Large intestine (tissue), 12 donors: ENCODE measurements around the gene XRN1. TPM values are rescaled to one million over a fixed set of nuclear protein-coding genes. Genes with fewer than 3 reads are reported as not detected.

Source experiments
- DNase-seq, 2 donors: peaks; one replicate each; pipeline versions ENCODE4 v3.0.0 to v3.0.0-alpha.2; 2013
- H3K27ac ChIP-seq: one replicate; pipeline ENCODE4 v1.5.1; 2013; ENCODE audit warnings: low read length
- H3K27me3 ChIP-seq: 2 replicates; pipeline ENCODE4 v1.6.1; 2013; ENCODE audit warnings: low read length; ENCODE audit not compliant: control insufficient read depth, insufficient read depth
- H3K36me3 ChIP-seq: 2 replicates; pipeline ENCODE4 v1.6.1; 2013; ENCODE audit warnings: low read length; ENCODE audit not compliant: control insufficient read depth, insufficient read depth
- H3K4me1 ChIP-seq: one replicate; pipeline ENCODE4 v1.6.1; 2013; ENCODE audit warnings: low read length; ENCODE audit not compliant: control insufficient read depth, insufficient read depth
- H3K4me3 ChIP-seq: one replicate; pipeline ENCODE4 v1.5.1; 2013; ENCODE audit warnings: low read length
- H3K9me3 ChIP-seq: one replicate; pipeline ENCODE4 v1.6.1; 2013; ENCODE audit warnings: mild to moderate bottlenecking, low read depth, low read length, moderate library complexity; ENCODE audit not compliant: control insufficient read depth
- WGBS: methylation state at CpG from one replicate; pipeline ENCODE4 v1.1.5; 2013; ENCODE audit warnings: low lambda C conversion rate; ENCODE audit not compliant: insufficient coverage; 5-methylcytosine and 5-hydroxymethylcytosine counted together
- long read RNA-seq, 11 donors: transcript quantifications; one replicate each; lab custom pipeline, GENCODE V29; 2026
- polyA plus RNA-seq: library from polyadenylated mRNA; unstranded; fragments of 120-200 nt; gene quantifications from one replicate; pipeline ENCODE4 v1.2.1, GENCODE V29; 2013

Gene XRN1
- 36.5 TPM for polyA plus RNA-seq
- long read RNA-seq, donor 1, partial matches to known transcripts, result 0 of 2 reads
- long read RNA-seq, donor 1, other reads (novel, unspliced or antisense), result 0 of 2 reads
- long read RNA-seq, donor 2, result 0 reads
- long read RNA-seq, donor 3, result 0 reads
- long read RNA-seq, donor 4, result 0 reads
- long read RNA-seq, donor 5, result 0 reads
- long read RNA-seq, donor 6, partial matches to known transcripts, result 5 of 8 reads
- long read RNA-seq, donor 6, other reads (novel, unspliced or antisense), result 0 of 8 reads
- long read RNA-seq, donor 7, partial matches to known transcripts, result 0 of 1 reads
- long read RNA-seq, donor 7, other reads (novel, unspliced or antisense), result 0 of 1 reads
- long read RNA-seq, donor 8, partial matches to known transcripts, result 7 of 8 reads
- long read RNA-seq, donor 8, other reads (novel, unspliced or antisense), result 0 of 8 reads
- long read RNA-seq, donor 9, partial matches to known transcripts, result 0 of 1 reads
- long read RNA-seq, donor 9, other reads (novel, unspliced or antisense), result 0 of 1 reads
- long read RNA-seq, donor 10, partial matches to known transcripts, result 6 of 7 reads
- long read RNA-seq, donor 10, other reads (novel, unspliced or antisense), result 0 of 7 reads
- long read RNA-seq, donor 11, partial matches to known transcripts, result 9 of 9 reads
- long read RNA-seq, donor 11, other reads (novel, unspliced or antisense), result 0 of 9 reads

GRCh38 chr3:142447852-142448823 lies at the start of gene XRN1:
Gene XRN1, minus strand, starts transcription at chr3:142448037. Its CDS starts 93 bp downstream, at chr3:142447944.
- H3K27me3 ChIP-seq, result no peaks in the 10 kb centered on the region
- H3K9me3 ChIP-seq, result no peaks in the 10 kb centered on the region
- peak within 1 kb of the TSS; percentile 96 for H3K27ac ChIP-seq
- H3K36me3 ChIP-seq, result peaks cover 14% of the 10 kb centered on the region
- DNase-seq, result peak; percentile 94 to 96
- H3K4me3 ChIP-seq, result peak within 1 kb of the TSS; percentile 78
- no peaks in the 10 kb centered on the region for H3K4me1 ChIP-seq
- WGBS, result 18% methylated on average over 10 of the region's 52 CpGs

GRCh38 chr3:142495103-142495502 lies 47.3 kb upstream of the XRN1 start:
- no peaks in the 10 kb centered on the region for H3K27me3 ChIP-seq
- no peak overlapping the region for H3K4me3 ChIP-seq
- no peaks in the 10 kb centered on the region for H3K4me1 ChIP-seq
- DNase-seq, result no peak
- WGBS, result no CpG with 5 or more reads among the region's 3 CpGs
- H3K9me3 ChIP-seq, result no peaks in the 10 kb centered on the region
- H3K36me3 ChIP-seq, result peaks cover 28% of the 10 kb centered on the region
- H3K27ac ChIP-seq, result no peak overlapping the region

GRCh38 chr3:142492184-142492583 lies 44.3 kb upstream of the XRN1 start:
- H3K27me3 ChIP-seq, result no peaks in the 10 kb centered on the region
- H3K36me3 ChIP-seq, result peaks cover 36% of the 10 kb centered on the region
- no peak for DNase-seq
- H3K4me3 ChIP-seq, result no peak overlapping the region
- 93% methylated on average over 1 of the region's 2 CpGs for WGBS
- H3K4me1 ChIP-seq, result no peaks in the 10 kb centered on the region
- no peaks in the 10 kb centered on the region for H3K9me3 ChIP-seq
- no peak overlapping the region for H3K27ac ChIP-seq

GRCh38 chr3:142489572-142490323 lies 41.9 kb upstream of the XRN1 start:
- H3K4me1 ChIP-seq, result no peaks in the 10 kb centered on the region
- H3K27ac ChIP-seq, result no peak overlapping the region
- 100% methylated on average over 1 of the region's 5 CpGs for WGBS
- peaks cover 33% of the 10 kb centered on the region for H3K36me3 ChIP-seq
- no peak for DNase-seq
- no peaks in the 10 kb centered on the region for H3K9me3 ChIP-seq
- no peaks in the 10 kb centered on the region for H3K27me3 ChIP-seq
- no peak overlapping the region for H3K4me3 ChIP-seq

GRCh38 chr3:142484912-142485435 lies 37.1 kb upstream of the XRN1 start:
- H3K9me3 ChIP-seq, result peaks cover 22% of the 10 kb centered on the region
- H3K27me3 ChIP-seq, result no peaks in the 10 kb centered on the region
- no peak overlapping the region for H3K27ac ChIP-seq
- 100% methylated on average over 2 of the region's 4 CpGs for WGBS
- no peak for DNase-seq
- H3K4me1 ChIP-seq, result no peaks in the 10 kb centered on the region
- H3K4me3 ChIP-seq, result no peak overlapping the region
- peaks cover 39% of the 10 kb centered on the region for H3K36me3 ChIP-seq

GRCh38 chr3:142481196-142481595 lies 33.4 kb upstream of the XRN1 start:
- H3K27ac ChIP-seq, result no peak overlapping the region
- no peak for DNase-seq
- no peaks in the 10 kb centered on the region for H3K27me3 ChIP-seq
- H3K4me3 ChIP-seq, result no peak overlapping the region
- H3K9me3 ChIP-seq, result peaks cover 22% of the 10 kb centered on the region
- no CpG with 5 or more reads among the region's 2 CpGs for WGBS
- peaks cover 23% of the 10 kb centered on the region for H3K36me3 ChIP-seq
- H3K4me1 ChIP-seq, result no peaks in the 10 kb centered on the region

- 92% methylated on average over 4 of the region's 4 CpGs for WGBS
- peaks cover 7% of the 10 kb centered on the region for H3K9me3 ChIP-seq
- no peaks in the 10 kb centered on the region for H3K36me3 ChIP-seq
- no peak overlapping the region for H3K27ac ChIP-seq
- H3K27me3 ChIP-seq, result no peaks in the 10 kb centered on the region
- H3K4me1 ChIP-seq, result no peaks in the 10 kb centered on the region
- H3K4me3 ChIP-seq, result no peak overlapping the region
- no peak for DNase-seq
Observed at GRCh38 chr3:142470826-142471225, 23.0 kb upstream of the XRN1 start.

- no peak overlapping the region for H3K27ac ChIP-seq
- WGBS, result 100% methylated on average over 2 of the region's 4 CpGs
Observed at GRCh38 chr3:142468456-142468855, 20.6 kb upstream of the XRN1 start.

GRCh38 chr3:142467768-142468167 lies 19.9 kb upstream of the XRN1 start:
- WGBS, result 57% methylated on average over 1 of the region's 3 CpGs
- H3K4me1 ChIP-seq, result no peaks in the 10 kb centered on the region
- no peaks in the 10 kb centered on the region for H3K36me3 ChIP-seq
- H3K9me3 ChIP-seq, result no peaks in the 10 kb centered on the region
- DNase-seq, result no peak
- H3K4me3 ChIP-seq, result no peak overlapping the region
- no peaks in the 10 kb centered on the region for H3K27me3 ChIP-seq
- H3K27ac ChIP-seq, result no peak overlapping the region

More at GRCh38 chr3:142468456-142468855, 20.6 kb upstream of the XRN1 start:
- H3K4me1 ChIP-seq, result no peaks in the 10 kb centered on the region
- H3K9me3 ChIP-seq, result peaks cover 4% of the 10 kb centered on the region
- H3K27me3 ChIP-seq, result no peaks in the 10 kb centered on the region
- no peaks in the 10 kb centered on the region for H3K36me3 ChIP-seq
- no peak overlapping the region for H3K4me3 ChIP-seq
- no peak for DNase-seq
